NCI-H146 (cell line): ENCODE measurements around the gene RPRML.
"Not testable (repeated sequence)": the region's sequence is repeated elsewhere in the genome, so short reads cannot be mapped to it uniquely, and the experiment has no call there.

ENCODE experiments used
- DNase-seq: peaks from one replicate; lab custom pipeline; 2025; lab: John Stamatoyannopoulos, UW

RPRML gene

DNA sequence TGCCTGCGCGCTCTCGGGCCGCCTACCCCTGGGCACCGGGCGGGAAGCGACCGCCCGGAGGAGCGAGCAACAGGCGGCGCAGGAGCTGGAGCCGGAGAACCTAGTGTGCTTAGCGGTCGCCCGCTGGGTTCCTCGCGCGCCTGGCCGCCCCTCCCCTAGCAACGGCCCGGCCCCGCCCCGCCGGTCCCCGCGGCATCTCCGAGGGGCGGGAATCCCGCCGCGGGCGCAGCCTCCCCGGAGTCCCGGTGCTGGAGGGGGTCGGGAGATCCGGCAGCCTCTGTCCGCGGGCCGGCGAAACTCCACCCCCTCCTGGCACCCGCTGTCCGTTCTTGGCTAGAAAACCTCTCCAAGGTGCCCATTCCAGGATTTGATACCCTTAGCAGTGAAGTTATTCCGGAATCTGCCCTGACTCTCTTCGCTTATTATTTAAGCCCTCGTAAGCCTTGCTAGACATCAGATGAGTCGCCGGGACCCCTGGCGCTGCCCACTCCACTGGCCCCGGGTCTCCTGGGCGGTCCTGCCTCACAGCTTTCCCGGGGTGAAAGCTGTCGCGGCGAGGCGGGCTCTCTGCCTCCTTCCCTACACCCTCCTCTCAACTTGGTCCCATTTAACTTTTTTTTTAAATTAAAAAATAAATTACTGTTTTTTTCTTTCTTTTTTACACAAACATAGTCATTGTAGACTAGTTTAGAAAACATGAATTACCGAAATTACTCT, at the start of gene RPRML:
Gene RPRML (minus strand): TSS at position 107 of the 717 bp plus-strand sequence. CDS start 246 bp downstream, outside the sequence.
- DNase-seq, result peak; percentile 83

- not testable (repeated sequence) for DNase-seq
Observed at GRCh38 chr17:47016966-47017365, 37.9 kb upstream of the RPRML start.

DNA sequence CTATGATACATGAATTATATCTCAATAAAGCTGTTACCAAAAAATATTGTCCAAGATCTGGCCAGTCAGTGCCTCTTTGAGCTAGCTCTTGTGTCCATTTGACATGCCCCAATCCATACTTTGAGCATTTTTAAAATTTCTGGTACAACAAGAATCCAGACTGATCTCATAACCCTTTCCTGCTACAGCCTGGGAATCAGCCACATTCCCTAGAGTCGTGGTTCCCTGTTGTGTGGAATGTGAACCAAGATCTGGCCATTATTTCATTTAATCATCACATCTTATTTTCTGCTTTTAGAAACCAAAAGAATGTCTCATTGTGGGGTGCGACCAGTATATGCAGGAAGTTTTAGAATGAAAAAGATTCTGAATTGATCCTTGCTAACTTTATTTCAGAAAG, 34.3 kb upstream of the RPRML start:
- DNase-seq, result no peak

- DNase-seq, result no peak
Observed at GRCh38 chr17:47012457-47012856, 33.4 kb upstream of the RPRML start.

GRCh38 chr17:47009759-47010594, 30.9 kb upstream of the RPRML start:
- no peak for DNase-seq

GRCh38 chr17:47004906-47005305, 25.9 kb upstream of the RPRML start:
- DNase-seq, result no peak

DNA sequence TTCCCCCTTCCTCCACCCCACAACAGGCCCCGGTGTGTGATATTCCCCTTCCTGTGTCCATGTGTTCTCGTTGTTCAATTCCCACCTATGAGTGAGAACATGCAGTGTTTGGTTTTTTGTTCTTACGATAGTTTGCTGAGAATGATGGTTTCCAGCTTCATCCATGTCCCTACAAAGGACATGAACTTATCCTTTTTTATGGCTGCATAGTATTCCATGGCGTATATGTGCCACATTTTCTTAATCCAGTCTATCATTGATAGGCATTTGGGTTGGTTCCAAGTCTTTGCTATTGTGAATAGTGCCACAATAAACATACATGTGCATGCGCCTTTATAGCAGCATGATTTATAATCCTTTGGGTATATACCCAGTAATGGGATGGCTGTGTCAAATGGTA, 24.8 kb upstream of the RPRML start:
- not testable (repeated sequence) for DNase-seq

DNA sequence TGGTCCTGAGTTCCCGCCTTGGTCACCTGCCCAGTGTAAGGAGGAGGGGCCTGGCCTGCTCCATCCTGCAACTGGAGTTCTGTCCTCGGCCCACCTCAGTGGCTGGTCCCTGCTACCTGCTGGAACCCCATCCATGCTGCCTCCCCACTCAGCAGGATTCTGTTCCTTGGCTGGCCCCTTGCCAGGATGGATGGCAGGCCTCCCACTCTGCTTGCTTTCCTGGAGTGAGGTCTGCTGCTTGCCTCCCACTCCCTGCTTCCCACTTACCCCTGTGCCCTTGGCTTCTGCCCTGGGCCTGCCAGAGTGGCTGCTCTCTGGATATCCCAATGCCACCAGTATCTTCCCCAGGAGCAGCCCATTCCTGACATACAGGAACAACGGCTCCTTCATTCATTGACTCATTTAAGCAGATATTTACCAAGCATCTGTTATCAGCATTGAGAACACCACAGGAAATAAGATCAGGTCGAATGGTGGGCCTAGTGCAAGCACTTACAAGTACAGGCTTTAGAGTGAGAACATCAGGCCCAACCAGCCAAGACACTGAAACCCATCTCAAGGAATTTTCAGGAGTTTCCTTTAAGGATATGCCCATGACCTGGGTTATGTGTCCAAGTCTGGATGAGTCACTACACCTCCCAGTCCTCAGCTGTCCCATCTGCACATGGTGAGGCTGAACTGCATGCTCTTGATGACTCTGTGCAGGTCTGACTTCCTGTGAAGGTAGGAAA, 17.0 kb upstream of the RPRML start:
- no peak for DNase-seq

GRCh38 chr17:46994993-46995392, 15.9 kb upstream of the RPRML start:
- no peak for DNase-seq

DNA sequence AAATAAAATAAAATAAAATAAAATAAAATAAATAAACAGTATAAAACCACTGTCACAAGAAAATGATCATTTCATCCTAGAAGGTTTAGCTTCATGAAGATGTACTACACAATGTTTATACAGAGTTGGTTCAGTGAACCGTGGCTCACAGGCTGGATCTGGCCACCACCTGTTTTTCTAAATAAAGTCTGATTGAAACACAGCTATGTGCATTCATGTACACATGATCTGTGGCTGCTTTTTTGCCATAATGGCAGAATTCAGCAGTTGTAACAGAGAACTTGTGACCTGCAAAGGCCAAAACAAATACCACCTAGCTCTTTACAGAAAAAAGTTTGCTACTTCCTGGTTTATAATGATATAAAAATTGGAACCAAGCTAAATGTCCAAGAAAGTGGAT, 12.6 kb upstream of the RPRML start:
- DNase-seq, result no peak

GRCh38 chr17:46989637-46990431, 10.8 kb upstream of the RPRML start:
- DNase-seq, result no peak

DNA sequence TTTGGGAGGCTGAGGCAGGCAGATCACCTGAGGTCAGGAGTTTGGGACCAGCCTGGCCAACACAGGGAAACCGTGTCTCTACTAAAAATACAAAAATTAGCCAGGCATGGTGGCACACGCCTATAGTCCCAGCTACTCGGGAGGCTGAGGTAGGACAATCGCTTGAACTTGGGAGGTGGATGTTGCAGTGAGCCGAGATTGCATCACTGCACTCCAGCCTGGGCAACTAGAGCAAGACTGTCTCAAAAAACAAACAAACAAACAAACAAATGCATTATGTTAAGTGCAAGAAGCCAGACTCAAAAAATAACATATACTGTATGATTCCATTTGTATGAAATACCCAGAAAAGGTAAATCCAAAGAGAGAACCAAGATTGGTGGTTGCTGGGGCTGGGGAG, 8.9 kb upstream of the RPRML start:
- not testable (repeated sequence) for DNase-seq

DNA sequence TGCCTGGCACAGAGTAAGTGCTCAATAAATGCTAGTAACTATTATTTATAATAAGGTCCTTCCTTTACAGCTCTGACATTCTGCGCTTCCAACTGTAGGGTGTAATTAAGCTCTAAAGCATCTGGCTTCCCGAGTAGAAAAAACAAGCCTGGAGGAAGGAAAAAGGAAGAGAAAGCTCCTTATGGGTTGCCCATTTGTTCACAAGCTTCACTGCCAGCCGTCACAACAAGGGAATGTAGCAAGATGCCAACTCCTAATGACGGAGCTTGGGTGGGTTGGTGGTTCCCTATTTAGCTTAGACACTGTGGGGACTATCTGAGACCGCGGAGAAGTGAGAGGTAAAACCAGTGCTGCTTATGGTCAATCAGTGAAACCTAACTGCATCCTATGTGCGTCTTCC, 7.3 kb upstream of the RPRML start:
- no peak for DNase-seq

DNA sequence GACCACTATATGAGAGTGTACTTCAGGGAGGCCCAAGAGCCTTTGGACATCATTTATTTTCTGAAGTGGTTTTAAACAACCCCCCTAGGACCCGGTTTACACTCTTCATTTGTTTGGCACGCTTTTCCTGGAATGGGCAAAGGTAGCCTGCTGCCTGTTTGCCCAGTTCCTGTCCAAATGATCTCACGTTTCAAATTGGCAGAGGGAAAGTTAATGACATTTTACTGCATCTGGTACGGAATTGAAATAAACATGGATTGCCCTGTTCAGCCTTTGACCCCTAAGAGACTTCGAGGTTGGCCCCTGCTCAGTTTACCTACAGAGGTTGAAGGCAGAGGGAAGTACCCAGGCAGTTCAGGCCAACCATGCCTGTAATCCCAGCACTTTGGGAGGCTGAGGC, 5.8 kb upstream of the RPRML start:
- peak; percentile 29 for DNase-seq

GRCh38 chr17:46984341-46984740, 5.3 kb upstream of the RPRML start:
- DNase-seq, result peak; percentile 6

DNA sequence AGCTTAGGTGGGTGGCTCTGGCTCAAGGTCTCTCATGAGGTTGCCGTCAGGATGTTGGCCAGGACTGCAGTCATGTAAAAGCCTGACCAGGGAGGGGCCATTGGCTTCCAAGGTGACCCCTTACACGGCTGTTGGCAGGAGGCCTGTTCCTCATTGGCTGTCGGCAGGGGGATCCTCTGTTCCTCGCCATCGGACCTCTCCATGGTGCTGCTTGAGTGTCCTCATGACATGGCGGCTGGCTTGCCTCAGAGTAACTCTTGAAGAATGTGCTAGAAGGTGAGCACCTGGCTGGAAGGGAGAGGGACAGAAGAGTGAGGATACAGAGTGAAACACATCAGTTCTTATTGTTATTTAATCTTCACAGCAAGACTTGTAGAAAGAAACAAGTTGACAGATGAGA, 4.7 kb upstream of the RPRML start:
- no peak for DNase-seq

GRCh38 chr17:46982577-46982976, 3.5 kb upstream of the RPRML start:
- DNase-seq, result no peak

DNA sequence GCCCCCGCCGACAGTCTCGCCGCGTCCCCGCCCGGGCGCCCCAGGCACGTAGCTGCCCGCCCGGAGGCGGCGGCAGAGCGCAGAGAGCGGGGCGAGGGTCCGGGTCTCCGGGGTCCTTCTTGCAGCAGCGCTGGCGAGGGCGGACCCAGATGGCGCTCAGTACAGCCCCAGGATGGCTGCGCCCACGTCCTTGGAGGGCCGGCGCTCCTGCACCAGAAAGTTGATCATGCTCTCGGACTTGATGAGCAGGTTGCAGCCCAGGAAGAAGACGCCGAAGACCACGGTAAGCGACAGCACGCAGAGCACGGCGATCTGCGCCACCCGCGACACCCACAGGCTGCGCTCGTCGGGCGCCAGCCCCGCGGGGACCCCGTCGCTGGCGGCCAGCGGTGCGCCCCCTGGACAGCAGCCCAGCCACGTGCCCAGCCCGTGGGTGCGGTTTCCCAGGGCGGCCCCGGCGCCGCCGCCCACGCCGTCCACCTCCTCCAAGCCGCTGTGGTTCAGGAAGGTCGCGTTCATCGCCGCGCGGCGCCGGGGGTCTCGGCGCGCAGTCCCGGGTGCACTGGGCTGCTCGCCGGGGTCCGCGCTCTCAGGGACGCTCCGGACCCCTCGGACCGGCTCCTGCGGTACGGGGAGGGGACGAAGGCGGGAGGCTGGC, 435 bp downstream of the RPRML start:
- peak; percentile 49 for DNase-seq

DNA sequence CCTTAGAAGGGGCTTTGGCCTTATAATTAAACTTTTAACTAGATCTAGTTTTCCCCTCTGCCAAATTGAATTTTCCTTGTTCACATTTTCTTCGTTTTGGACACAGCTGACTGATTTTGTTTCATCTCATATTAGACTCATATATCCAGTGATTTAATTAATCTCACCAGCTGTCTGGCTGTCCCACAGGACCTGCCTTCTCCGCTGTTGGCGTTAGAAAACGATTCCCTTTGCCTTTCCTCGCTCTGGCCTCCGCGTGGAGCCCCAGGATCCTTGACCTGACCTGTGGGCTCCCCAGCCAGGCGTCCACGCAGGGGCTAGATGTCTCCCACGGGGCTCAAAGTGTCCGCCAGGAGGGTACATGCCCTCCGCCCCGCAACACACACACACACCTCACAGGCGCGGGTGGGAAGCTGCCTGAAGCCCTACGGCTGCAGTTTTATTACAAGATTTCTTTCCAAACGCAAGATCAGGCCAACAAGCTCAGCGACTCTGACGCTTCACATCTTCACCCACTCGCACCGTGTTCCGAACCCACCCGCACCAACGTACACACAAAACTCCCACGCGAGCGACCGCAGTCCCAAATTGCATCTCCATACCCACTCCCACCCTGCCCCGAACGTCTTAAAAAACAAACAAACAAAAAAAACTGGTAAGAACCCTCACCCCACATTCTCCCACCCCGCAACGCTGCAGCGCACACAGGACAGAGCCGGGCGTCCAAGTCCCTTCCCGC, 1.1 kb downstream of the RPRML start:
- peak; percentile 25 for DNase-seq

- peak; percentile 95 for DNase-seq
Observed at GRCh38 chr17:46977348-46977747, 1.7 kb downstream of the RPRML start.
